Upper lobe of right lung (tissue), 1 donor: ENCODE measurements around the gene WNK2. TPM values are rescaled to one million over a fixed set of nuclear protein-coding genes. Genes with fewer than 3 reads are reported as not detected.

Experiments
- ATAC-seq: fragments of 200-7000 bp; cut with Tn5 transposase; one replicate; pipeline ENCODE4 v1.9.1; 2020; ENCODE audit warnings: mild to moderate bottlenecking, moderate library complexity
- DNase-seq: peaks from one replicate; pipeline ENCODE4 v3.0.0-alpha.2; 2020
- H3K27ac ChIP-seq: fragments of 200-600 bp; one replicate; pipeline ENCODE4 v1.8.0; 2022
- H3K27me3 ChIP-seq: fragments of 200-600 bp; one replicate; pipeline ENCODE4 v1.8.0; 2022; ENCODE audit warnings: mild to moderate bottlenecking
- H3K36me3 ChIP-seq: fragments of 200-600 bp; one replicate; pipeline ENCODE4 v1.8.0; 2022
- H3K4me1 ChIP-seq: fragments of 200-600 bp; one replicate; pipeline ENCODE4 v1.8.0; 2022
- H3K4me3 ChIP-seq: fragments of 200-600 bp; one replicate; pipeline ENCODE4 v1.8.0; 2022; ENCODE audit warnings: mild to moderate bottlenecking
- H3K9me3 ChIP-seq: fragments of 200-600 bp; one replicate; pipeline ENCODE4 v1.8.0; 2022
- CTCF ChIP-seq: fragments of 200-600 bp; IDR thresholded peaks from one replicate; pipeline ENCODE4 v1.8.0; 2022; ENCODE audit warnings: antibody characterized with exemption
- intact Hi-C: fragments of 100-400 bp; cut with DNase I; formaldehyde crosslinking; loops from one replicate; pipeline ENCODE4 v1.11.0; 2022
- total RNA-seq: library from RNA; stranded (reverse); fragmentation: NEBNext Ultra II Directional; extraction: Animal tissue kit (Norgen Biotek cat#: 25700); gene quantifications from one replicate; pipeline ENCODE4 v1.2.1, GENCODE V29; 2021
- donor health status: DM: no; HTN: yes; CAD: no; lungs with severe emphysema.

Gene WNK2
- total RNA-seq, 1 donor from 2014 or later: 0.35 TPM

GRCh38 chr9:93255994-93256877 is 72.3 kb downstream of the WNK2 start:
- no peak for ATAC-seq
- H3K9me3 ChIP-seq: no peaks in the 10 kb centered on the region
- no peak for TF ChIP-seq CTCF
- DNase-seq: peak; percentile 55
- intact Hi-C loops: no loop called here
- no peaks in the 10 kb centered on the region for H3K36me3 ChIP-seq
- H3K27ac ChIP-seq: no peak overlapping the region
- no peak overlapping the region for H3K4me3 ChIP-seq
- H3K27me3 ChIP-seq: no peaks in the 10 kb centered on the region
- H3K4me1 ChIP-seq: no peaks in the 10 kb centered on the region

GRCh38 chr9:93256878-93257807 is 73.2 kb downstream of the WNK2 start:
- intact Hi-C loops: no loop called here
- TF ChIP-seq CTCF: no peak
- H3K36me3 ChIP-seq: no peaks in the 10 kb centered on the region
- no peak overlapping the region for H3K27ac ChIP-seq
- no peak overlapping the region for H3K4me3 ChIP-seq
- H3K4me1 ChIP-seq: no peaks in the 10 kb centered on the region
- H3K27me3 ChIP-seq: no peaks in the 10 kb centered on the region
- no peak for ATAC-seq
- DNase-seq: peak; percentile 59
- no peaks in the 10 kb centered on the region for H3K9me3 ChIP-seq

GRCh38 chr9:93257808-93258331 is 73.9 kb downstream of the WNK2 start:
- Histone ChIP-seq H3K27me3 (no peaks in the 10 kb centered on the region), H3K9me3 (no peaks in the 10 kb centered on the region), H3K36me3 (no peaks in the 10 kb centered on the region), H3K4me1 (no peaks in the 10 kb centered on the region), H3K27ac (no peak overlapping the region), H3K4me3 (no peak overlapping the region)
- DNase-seq: peak; percentile 43
- no peak for TF ChIP-seq CTCF
- intact Hi-C loops: no loop called here
- no peak for ATAC-seq

- no peaks in the 10 kb centered on the region for H3K9me3 ChIP-seq
- TF ChIP-seq CTCF: no peak
- intact Hi-C loops: no loop called here
Measured at GRCh38 chr9:93258419-93258817, 74.5 kb downstream of the WNK2 start.

GRCh38 chr9:93258818-93259489 is 75.0 kb downstream of the WNK2 start:
- ATAC-seq: no peak
- no peak for TF ChIP-seq CTCF
- Histone ChIP-seq H3K27me3 (no peaks in the 10 kb centered on the region), H3K9me3 (no peaks in the 10 kb centered on the region), H3K27ac (no peak overlapping the region), H3K4me1 (no peaks in the 10 kb centered on the region), H3K36me3 (no peaks in the 10 kb centered on the region), H3K4me3 (no peak overlapping the region)
- intact Hi-C loops: no loop called here
- DNase-seq: peak; percentile 48

More at GRCh38 chr9:93258419-93258817, 74.5 kb downstream of the WNK2 start:
- no peak overlapping the region for H3K27ac ChIP-seq
- DNase-seq (no peak), ATAC-seq (no peak)
- no peaks in the 10 kb centered on the region for H3K27me3 ChIP-seq
- H3K4me3 ChIP-seq: no peak overlapping the region
- H3K4me1 ChIP-seq: no peaks in the 10 kb centered on the region
- no peaks in the 10 kb centered on the region for H3K36me3 ChIP-seq
